Large intestine (tissue), 3 donors: ENCODE data around the gene TTC3. TPM values are rescaled to one million over a fixed set of nuclear protein-coding genes. Genes with fewer than 3 reads are reported as not detected.
A peak's percentile ranks its signal among the peaks of the same experiment; 100 is the strongest.

Experiments
- DNase-seq, 2 donors: peaks; one replicate each; pipeline versions ENCODE4 v3.0.0 to v3.0.0-alpha.2; 2013
- H3K27ac ChIP-seq: one replicate; pipeline ENCODE4 v1.5.1; 2013; ENCODE audit warnings: low read length
- H3K27me3 ChIP-seq: 2 replicates; pipeline ENCODE4 v1.6.1; 2013; ENCODE audit warnings: low read length; ENCODE audit not compliant: control insufficient read depth, insufficient read depth
- H3K36me3 ChIP-seq: 2 replicates; pipeline ENCODE4 v1.6.1; 2013; ENCODE audit warnings: low read length; ENCODE audit not compliant: control insufficient read depth, insufficient read depth
- H3K4me1 ChIP-seq: one replicate; pipeline ENCODE4 v1.6.1; 2013; ENCODE audit warnings: low read length; ENCODE audit not compliant: control insufficient read depth, insufficient read depth
- H3K4me3 ChIP-seq: one replicate; pipeline ENCODE4 v1.5.1; 2013; ENCODE audit warnings: low read length
- H3K9me3 ChIP-seq: one replicate; pipeline ENCODE4 v1.6.1; 2013; ENCODE audit warnings: mild to moderate bottlenecking, low read depth, low read length, moderate library complexity; ENCODE audit not compliant: control insufficient read depth
- WGBS: methylation state at CpG from one replicate; pipeline ENCODE4 v1.1.5; 2013; ENCODE audit warnings: low lambda C conversion rate; ENCODE audit not compliant: insufficient coverage; 5-methylcytosine and 5-hydroxymethylcytosine counted together
- polyA plus RNA-seq: library from polyadenylated mRNA; unstranded; fragments of 120-200 nt; gene quantifications from one replicate; pipeline ENCODE4 v1.2.1, GENCODE V29; 2013

Gene TTC3
- polyA plus RNA-seq, 1 donor = 108 TPM

DNA sequence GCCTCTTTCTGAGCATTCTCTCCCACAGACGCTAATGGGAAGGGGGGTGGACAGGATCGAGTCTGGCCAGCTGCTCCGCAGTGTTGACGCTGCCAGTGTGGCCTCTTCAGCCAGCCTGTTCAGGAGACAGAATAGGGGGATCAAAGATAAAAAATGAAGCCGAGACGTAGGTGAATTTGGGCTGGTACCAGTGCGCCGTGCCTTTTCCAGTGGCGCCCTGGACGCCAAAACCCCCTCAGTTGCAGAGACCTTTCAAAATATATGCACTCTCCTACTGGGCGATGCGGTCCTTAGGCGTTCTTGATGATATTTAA is 1.1 kb downstream of the TTC3 start:
- Histone ChIP-seq H3K36me3 (peaks cover 3% of the 10 kb centered on the region), H3K4me1 (peaks cover 7% of the 10 kb centered on the region), H3K9me3 (peaks cover 2% of the 10 kb centered on the region), H3K4me3 (peak overlapping the region; percentile 95), H3K27ac (peak overlapping the region; percentile 93), H3K27me3 (no peaks in the 10 kb centered on the region)
- WGBS = no CpG with 5 or more reads among the region's 13 CpGs
- peak in 1 of 2 donors; percentile 10 for DNase-seq

GRCh38 chr21:37074546-37074945 is 1.5 kb downstream of the TTC3 start:
- Histone ChIP-seq H3K27ac (no peak overlapping the region), H3K27me3 (no peaks in the 10 kb centered on the region), H3K36me3 (peaks cover 3% of the 10 kb centered on the region), H3K4me1 (peaks cover 7% of the 10 kb centered on the region), H3K9me3 (peaks cover 5% of the 10 kb centered on the region), H3K4me3 (peak overlapping the region; percentile 95)
- DNase-seq = no peak
- 29% methylated on average over 5 of the region's 9 CpGs for WGBS

DNA sequence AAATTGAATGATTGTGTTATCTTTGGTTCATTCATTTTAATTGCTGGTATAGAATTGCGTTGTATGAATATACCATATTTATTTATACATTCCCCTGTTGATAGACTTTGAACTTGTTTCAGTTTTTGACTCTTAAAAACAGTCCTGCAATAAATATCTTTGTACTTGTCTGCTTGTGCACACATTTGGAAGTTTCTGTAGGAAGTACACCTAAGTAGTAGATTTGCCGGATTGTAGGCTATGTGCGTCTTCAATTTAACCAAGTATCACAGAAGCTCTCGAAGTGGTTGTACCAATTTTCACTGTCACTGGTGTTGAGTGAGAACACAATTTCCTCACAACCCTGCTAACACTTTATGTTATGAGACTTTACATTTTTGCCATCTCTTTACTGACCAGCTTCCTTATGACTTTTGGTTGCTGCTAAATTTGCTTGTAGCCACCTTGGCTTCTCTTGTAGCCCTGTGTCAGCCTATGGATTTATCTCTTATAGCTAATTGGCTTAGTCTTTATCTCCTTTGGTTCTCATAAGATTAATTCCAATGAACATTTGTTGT is 2.2 kb downstream of the TTC3 start:
- Histone ChIP-seq H3K36me3 (no peaks in the 10 kb centered on the region), H3K27ac (no peak overlapping the region), H3K4me1 (peaks cover 7% of the 10 kb centered on the region), H3K9me3 (peaks cover 6% of the 10 kb centered on the region), H3K4me3 (no peak overlapping the region), H3K27me3 (no peaks in the 10 kb centered on the region)
- 13% methylated on average over 1 of the region's 4 CpGs for WGBS
- no peak for DNase-seq

DNA sequence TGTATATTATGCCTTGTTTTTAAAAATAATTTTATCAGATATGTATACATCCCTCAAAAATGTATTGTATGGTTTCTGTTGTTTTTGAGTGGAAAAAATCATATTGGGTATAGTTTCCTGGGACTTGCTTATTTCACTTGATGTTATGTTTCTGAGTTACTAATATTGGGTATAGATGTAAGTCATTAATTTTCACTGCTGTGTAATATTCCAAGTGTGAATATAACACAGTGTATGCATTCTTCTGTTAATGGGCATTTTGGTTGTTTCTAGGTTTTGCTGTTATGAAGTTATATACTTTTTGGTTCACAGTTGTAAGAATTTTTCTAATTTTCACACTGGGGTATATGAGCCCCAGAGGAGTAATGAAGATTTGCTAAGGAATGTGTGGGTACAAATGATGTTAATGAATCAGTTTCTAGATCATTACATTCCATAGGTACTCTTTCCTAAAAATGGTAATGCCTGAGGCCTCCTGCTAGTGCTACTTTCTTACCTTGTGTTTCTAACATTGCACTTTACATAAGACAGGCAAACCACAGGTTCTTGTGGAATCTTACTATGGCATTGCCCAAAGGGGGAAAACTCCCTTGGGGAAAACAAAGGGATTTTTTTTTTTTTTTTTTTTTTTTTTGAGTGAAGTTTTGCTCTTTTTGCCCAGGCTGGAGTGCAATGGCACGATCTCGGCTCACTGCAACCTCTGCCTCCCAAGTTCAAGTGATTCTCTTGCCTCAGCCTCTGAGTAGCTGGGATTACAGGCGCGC is 3.2 kb downstream of the TTC3 start:
- no CpG with 5 or more reads among the region's 4 CpGs for WGBS

GRCh38 chr21:37077403-37077802 is 4.3 kb downstream of the TTC3 start:
- Histone ChIP-seq H3K27ac (no peak overlapping the region), H3K4me3 (no peak overlapping the region), H3K36me3 (no peaks in the 10 kb centered on the region), H3K9me3 (peaks cover 6% of the 10 kb centered on the region), H3K4me1 (no peaks in the 10 kb centered on the region), H3K27me3 (no peaks in the 10 kb centered on the region)
- DNase-seq = no peak
- WGBS = 100% methylated on average over 1 of the region's 1 CpG

More for the DNA sequence above, 3.2 kb downstream of the TTC3 start:
- Histone ChIP-seq H3K9me3 (peaks cover 6% of the 10 kb centered on the region), H3K36me3 (no peaks in the 10 kb centered on the region), H3K4me1 (peaks cover 6% of the 10 kb centered on the region), H3K27ac (no peak overlapping the region), H3K27me3 (no peaks in the 10 kb centered on the region), H3K4me3 (no peak overlapping the region)
- no peak for DNase-seq

DNA sequence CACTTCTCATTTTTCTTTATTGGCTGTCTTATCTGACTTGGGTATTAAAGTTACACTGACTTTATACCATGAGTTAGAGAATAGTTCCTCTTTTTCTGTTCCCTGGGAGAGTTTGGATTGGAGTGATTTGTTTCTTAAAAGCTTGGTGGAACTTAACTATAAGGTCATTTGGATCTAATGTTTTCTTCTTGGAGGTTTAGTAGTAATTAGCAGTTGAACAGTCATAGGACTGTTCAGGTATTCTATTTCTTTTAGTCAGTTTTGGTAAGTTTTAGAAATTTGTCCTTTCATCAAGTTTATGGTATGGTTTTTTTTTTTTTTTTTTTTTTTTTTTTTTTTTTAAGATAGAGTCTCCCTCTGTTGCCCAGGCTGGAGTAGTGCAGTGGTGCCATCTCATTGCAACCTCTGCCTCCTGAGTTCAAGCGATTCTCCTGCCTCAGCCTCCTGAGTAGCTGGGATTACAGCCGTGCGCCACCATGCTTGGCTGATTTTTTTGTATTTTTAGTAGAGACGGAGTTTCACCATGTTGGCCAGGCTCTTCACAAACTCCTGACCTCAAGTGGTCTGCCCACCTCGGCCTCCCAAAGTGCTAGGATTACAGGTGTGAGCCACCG is 6.3 kb downstream of the TTC3 start:
- no peaks in the 10 kb centered on the region for H3K27me3 ChIP-seq
- H3K36me3 ChIP-seq = no peaks in the 10 kb centered on the region
- 100% methylated on average over 3 of the region's 6 CpGs for WGBS
- H3K4me1 ChIP-seq = peaks cover 3% of the 10 kb centered on the region
- H3K4me3 ChIP-seq = no peak overlapping the region
- peaks cover 6% of the 10 kb centered on the region for H3K9me3 ChIP-seq
- no peak overlapping the region for H3K27ac ChIP-seq
- DNase-seq = no peak

DNA sequence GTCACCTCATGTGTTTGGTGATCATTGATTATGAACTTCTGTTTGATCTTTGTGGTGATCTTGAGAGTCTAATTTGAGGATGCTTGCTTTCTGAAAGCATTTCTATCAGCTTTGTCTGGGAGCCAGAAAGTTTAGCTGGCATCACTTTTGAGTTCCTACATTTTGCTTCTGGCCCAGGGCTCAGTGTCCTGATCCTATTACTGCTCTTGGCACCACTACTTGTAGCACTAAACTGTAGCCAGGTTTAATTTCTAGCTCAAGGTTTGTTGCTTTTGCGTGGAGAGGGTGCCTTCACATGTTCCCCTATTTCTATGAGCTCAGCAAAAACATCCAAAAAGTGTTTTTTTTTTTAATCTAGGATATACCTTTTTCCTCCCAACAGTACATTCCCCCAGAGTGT is 9.3 kb downstream of the TTC3 start:
- WGBS = no CpG with 5 or more reads among the region's 1 CpG
- Histone ChIP-seq H3K4me1 (peaks cover 3% of the 10 kb centered on the region), H3K36me3 (no peaks in the 10 kb centered on the region), H3K9me3 (peaks cover 6% of the 10 kb centered on the region), H3K27ac (no peak overlapping the region), H3K27me3 (no peaks in the 10 kb centered on the region), H3K4me3 (no peak overlapping the region)
- no peak for DNase-seq

DNA sequence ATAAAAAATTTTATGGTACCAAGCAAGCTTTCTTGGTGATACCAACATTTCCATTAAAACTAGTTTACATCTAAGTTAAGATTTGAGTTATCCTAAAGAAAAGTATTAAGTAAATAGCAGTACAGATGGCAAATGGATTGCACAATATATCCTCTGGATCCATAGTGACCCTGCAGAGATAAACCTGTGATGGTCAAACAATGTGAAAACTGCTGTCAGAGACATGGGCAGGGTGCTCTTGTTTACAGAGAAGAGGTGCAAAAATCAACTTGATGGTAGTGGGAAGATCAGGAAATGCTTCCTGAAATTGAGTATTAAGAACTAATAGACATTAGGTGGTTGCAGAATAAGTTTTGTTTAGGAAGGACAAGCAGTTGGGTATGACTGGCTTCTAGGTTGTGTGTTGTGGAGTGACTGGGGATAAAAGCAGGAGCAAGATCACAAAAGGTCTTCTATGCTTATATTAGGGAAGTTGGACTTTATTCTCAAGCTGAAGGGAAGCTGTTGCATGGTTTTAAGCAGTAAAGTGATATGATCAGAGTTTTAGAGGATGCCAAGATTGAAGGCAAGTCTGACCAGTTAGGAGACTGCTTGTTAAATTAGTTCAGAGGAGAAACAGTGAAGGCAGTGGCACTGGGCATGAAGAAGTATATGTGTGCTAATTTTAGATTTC is 9.9 kb downstream of the TTC3 start:
- Histone ChIP-seq H3K4me3 (no peak overlapping the region), H3K9me3 (peaks cover 6% of the 10 kb centered on the region), H3K27me3 (no peaks in the 10 kb centered on the region), H3K27ac (no peak overlapping the region), H3K36me3 (no peaks in the 10 kb centered on the region), H3K4me1 (peaks cover 3% of the 10 kb centered on the region)
- DNase-seq = no peak

- no peaks in the 10 kb centered on the region for H3K27me3 ChIP-seq
- peaks cover 11% of the 10 kb centered on the region for H3K36me3 ChIP-seq
- no peak for DNase-seq
- 95% methylated on average over 3 of the region's 3 CpGs for WGBS
- no peak overlapping the region for H3K4me3 ChIP-seq
- no peak overlapping the region for H3K27ac ChIP-seq
- peaks cover 3% of the 10 kb centered on the region for H3K4me1 ChIP-seq
- no peaks in the 10 kb centered on the region for H3K9me3 ChIP-seq
Observed at GRCh38 chr21:37085726-37086125, 12.7 kb downstream of the TTC3 start.

GRCh38 chr21:37087188-37087587 is 14.1 kb downstream of the TTC3 start:
- Histone ChIP-seq H3K36me3 (peaks cover 12% of the 10 kb centered on the region), H3K27ac (no peak overlapping the region), H3K4me1 (peaks cover 3% of the 10 kb centered on the region), H3K4me3 (no peak overlapping the region), H3K9me3 (no peaks in the 10 kb centered on the region), H3K27me3 (no peaks in the 10 kb centered on the region)
- DNase-seq = peak; percentile 23 to 46
- 100% methylated on average over 2 of the region's 5 CpGs for WGBS
